GM12878 (cell line): ENCODE results near the gene NAALADL2. TPM values are rescaled to one million over a fixed set of nuclear protein-coding genes. Genes with fewer than 3 reads are reported as not detected.

Experiments used
- ATAC-seq: fragments of 200-7000 bp; cut with Tn5 transposase; 3 replicates; pipeline ENCODE4 v1.9.1; 2020; ENCODE audit warnings: mild to moderate bottlenecking, moderate library complexity
- BruUV-seq: library from RNA; stranded (reverse); fragments of 400-500 nt; replicated peaks from 2 replicates; lab custom pipeline; 2021; lab: Mats Ljungman, UMichigan
- CTCF ChIA-PET: fragments of 300-600 bp; sonication (Branson Sonifier 250); formaldehyde crosslinking; extraction: SDS; loops from one replicate; lab custom pipeline; 2021; ENCODE audit warnings: inconsistent platforms; lab: Yijun Ruan, JAX
- POLR2A ChIA-PET: fragments of 350-600 bp; formaldehyde crosslinking; extraction: SDS; loops from one replicate; lab custom pipeline; 2021; ENCODE audit warnings: inconsistent platforms; lab: Charles Lee
- RAD21 ChIA-PET: fragments of 300-600 bp; sonication (Branson Sonifier 250); formaldehyde crosslinking; loops from one replicate; lab custom pipeline; 2023; ENCODE audit warnings: antibody characterized with exemption; ENCODE audit not compliant: unreplicated experiment; lab: Charles Lee
- SMC1A ChIA-PET: fragments of 300-600 bp; sonication (Branson Sonifier 250); formaldehyde crosslinking; loops from one replicate; lab custom pipeline; 2023; ENCODE audit not compliant: unreplicated experiment, uncharacterized antibody; lab: Charles Lee
- DNase-seq: peaks from one replicate; pipeline ENCODE4 v3.0.0-alpha.2; 2011; ENCODE audit warnings: low read depth, low spot score
- FAIRE-seq: peaks from 3 replicates; lab custom pipeline; 2011; peaks lifted over from hg19 to GRCh38; lab: Jason Lieb, UNC
- H2AFZ ChIP-seq: 2 replicates; pipeline ENCODE4 v1.6.0; 2011; ENCODE audit warnings: low read depth, low read length, control low read depth; ENCODE audit not compliant: control insufficient read depth
- H3K27ac ChIP-seq: 2 replicates; pipeline ENCODE4 v1.5.1; 2011; ENCODE audit warnings: control low read depth; ENCODE audit not compliant: control insufficient read depth, insufficient read depth
- H3K27me3 ChIP-seq, 2 experiments: replicated peaks in 1 of 2; 2 replicates each; pipeline versions ENCODE4 v1.6.0 to v1.6.1; 2011; ENCODE audit warnings: low read length in 1 of 2; ENCODE audit not compliant: control insufficient read depth in 2 of 2, insufficient read depth in 2 of 2
- H3K36me3 ChIP-seq, 2 experiments: 2 replicates each; pipeline ENCODE4 v1.5.1; 2011; ENCODE audit warnings: low read length in 1 of 2; ENCODE audit not compliant: control insufficient read depth in 2 of 2, insufficient read depth in 2 of 2
- H3K4me1 ChIP-seq: 2 replicates; pipeline ENCODE4 v1.6.1; 2011; ENCODE audit warnings: mild to moderate bottlenecking, low read length, moderate library complexity, mixed read lengths; ENCODE audit not compliant: control insufficient read depth, insufficient read depth
- H3K4me2 ChIP-seq: 2 replicates; pipeline ENCODE4 v1.6.0; 2011; ENCODE audit warnings: control low read depth; ENCODE audit not compliant: control insufficient read depth, insufficient read depth
- H3K4me3 ChIP-seq: fragments of 200-600 bp; sonication (generic); 2 replicates; pipeline ENCODE4 v1.5.1; 2016
- H3K79me2 ChIP-seq: 2 replicates; pipeline ENCODE4 v1.6.0; 2011; ENCODE audit warnings: low read length; ENCODE audit not compliant: control insufficient read depth, insufficient read depth
- H3K9ac ChIP-seq: 2 replicates; pipeline ENCODE4 v1.8.0; 2011; ENCODE audit warnings: low read length, control low read depth, mixed read lengths; ENCODE audit not compliant: control insufficient read depth, insufficient read depth
- H3K9me3 ChIP-seq: replicated peaks from 3 replicates; pipeline ENCODE4 v1.5.1; 2011; ENCODE audit warnings: mild to moderate bottlenecking, low read length; ENCODE audit not compliant: control insufficient read depth, insufficient read depth
- H4K20me1 ChIP-seq: 2 replicates; pipeline ENCODE4 v1.6.0; 2011; ENCODE audit not compliant: control insufficient read depth, insufficient read depth
- BACH1 ChIP-seq: fragments of 450-650 bp; IDR thresholded peaks from 2 replicates; pipeline ENCODE4 v1.6.1; 2017; ENCODE audit warnings: mild to moderate bottlenecking, borderline replicate concordance
- CBFB ChIP-seq: IDR thresholded peaks from 2 replicates; pipeline ENCODE4 v1.6.1; 2016; ENCODE audit warnings: antibody characterized with exemption, low read depth
- CBX3 ChIP-seq: fragments of 200-600 bp; sonication (generic); IDR thresholded peaks from 2 replicates; pipeline ENCODE4 v1.6.1; 2016; ENCODE audit warnings: low read depth, borderline replicate concordance
- CEBPB ChIP-seq, 2 experiments: fragments of 150-350 bp in 1 of 2; IDR thresholded peaks; 2 replicates each; pipeline ENCODE4 v1.6.1; 2012 to 2014; ENCODE audit warnings: low read depth in 2 of 2, low read length in 2 of 2, borderline replicate concordance in 1 of 2, inconsistent platforms in 1 of 2
- E2F8 ChIP-seq: fragments of 450-650 bp; IDR thresholded peaks from 2 replicates; pipeline ENCODE4 v1.6.1; 2018; ENCODE audit warnings: mild to moderate bottlenecking, low read depth, moderate library complexity; ENCODE audit not compliant: partially characterized antibody
- EGR1 ChIP-seq, 2 experiments: IDR thresholded peaks; 1 replicate in 1 of 2; 2 replicates in 1 of 2; pipeline ENCODE4 v1.6.1; 2011 to 2012; ENCODE audit warnings: low read depth in 2 of 2, low read length in 2 of 2, borderline replicate concordance in 1 of 2, mild to moderate bottlenecking in 1 of 2, moderate library complexity in 1 of 2
- HDGF ChIP-seq: fragments of 450-650 bp; IDR thresholded peaks from 2 replicates; pipeline ENCODE4 v1.6.1; 2016; ENCODE audit warnings: antibody characterized with exemption
- KDM1A ChIP-seq: fragments of 200-600 bp; sonication (generic); IDR thresholded peaks from 2 replicates; pipeline ENCODE4 v1.6.1; 2016; ENCODE audit warnings: borderline replicate concordance
- LARP7 ChIP-seq: fragments of 450-650 bp; IDR thresholded peaks from 2 replicates; pipeline ENCODE4 v1.6.1; 2017; ENCODE audit warnings: mild to moderate bottlenecking
- MEF2A ChIP-seq: IDR thresholded peaks from 2 replicates; pipeline ENCODE4 v1.6.1; 2011; ENCODE audit warnings: low read depth, mild to moderate bottlenecking, low read length, moderate library complexity; ENCODE audit not compliant: insufficient read depth
- MYB ChIP-seq: fragments of 150-350 bp; IDR thresholded peaks from 2 replicates; pipeline ENCODE4 v1.6.1; 2014; ENCODE audit warnings: mild to moderate bottlenecking, low read depth, low read length, borderline replicate concordance
- NR2C1 ChIP-seq: fragments of 450-650 bp; IDR thresholded peaks from 2 replicates; pipeline ENCODE4 v1.6.1; 2017; ENCODE audit warnings: antibody characterized with exemption, mild to moderate bottlenecking, moderate library complexity
- PAX5 ChIP-seq: IDR thresholded peaks from 2 replicates; pipeline ENCODE4 v1.6.1; 2011; ENCODE audit warnings: low read depth, low read length, borderline replicate concordance
- POLR2AphosphoS2 ChIP-seq: IDR thresholded peaks from 2 replicates; pipeline ENCODE4 v1.6.1; 2011; ENCODE audit warnings: low read depth, mild to moderate bottlenecking, low read length, improper control_type of control experiment, moderate library complexity
- RBBP5 ChIP-seq: fragments of 200-600 bp; sonication (generic); conservative IDR thresholded peaks from 2 replicates; pipeline ENCODE4 v1.6.1; 2016
- RCOR1 ChIP-seq: conservative IDR thresholded peaks from 2 replicates; pipeline ENCODE4 v1.6.1; 2012; ENCODE audit warnings: low read depth, low read length, improper control_type of control experiment
- SREBF2 ChIP-seq: IDR thresholded peaks from 2 replicates; pipeline ENCODE4 v1.6.1; 2012; ENCODE audit warnings: mild to moderate bottlenecking, low read length
- SUZ12 ChIP-seq: fragments of 200-600 bp; sonication (generic); IDR thresholded peaks from one replicate; pipeline ENCODE4 v1.6.1; 2018; ENCODE audit warnings: antibody characterized with exemption, mild to moderate bottlenecking; ENCODE audit not compliant: unreplicated experiment
- ZBTB11 ChIP-seq: fragments of 450-650 bp; formaldehyde crosslinking; IDR thresholded peaks from 2 replicates; pipeline ENCODE4 v1.5.0; 2022; ENCODE audit warnings: mild to moderate bottlenecking, missing genetic modification characterization
- WGBS: methylation state at CpG from one replicate; pipeline ENCODE4 v1.1.6; 2016; ENCODE audit warnings: low lambda C conversion rate; ENCODE audit not compliant: insufficient replicate concordance, insufficient coverage; ENCODE audit errors: missing lambda C conversion rate; 5-methylcytosine and 5-hydroxymethylcytosine counted together
- in situ Hi-C: fragments of 300-500 bp; cut with MboI; formaldehyde crosslinking; loops from 9 replicates; pipeline ENCODE4 v1.14.3; 2018; ENCODE audit warnings: mixed read lengths
- intact Hi-C: fragments of 100-400 bp; cut with micrococcal nuclease; formaldehyde crosslinking; loops from one replicate; pipeline ENCODE4 v1.14.2; 2022; ENCODE audit not compliant: unreplicated experiment
- polyA plus RNA-seq, 11 experiments: library from polyadenylated mRNA; depleted of rRNA in 4 of 11; unstranded in 6 of 11; stranded (reverse) in 5 of 11; fragments of >200 nt; fragmentation: Nextera tagmentation in 4 of 11; fragmentation: Illumina TruSeq in 1 of 11; extraction: Ambion mirVana in 4 of 11; extraction: Trizol in 1 of 11; gene quantifications; 1 replicate in 1 of 11; 2 replicates in 10 of 11; pipeline versions ENCODE4 v1.2.1 to v1.2.3, GENCODE V29; 2011 to 2016; ENCODE audit warnings: inconsistent platforms in 2 of 11, missing spikeins in 2 of 11, low read depth in 1 of 11
- total RNA-seq, 4 experiments: library from RNA; depleted of rRNA in 3 of 4; stranded (reverse); fragments of >200 nt in 3 of 4; fragmentation: Illumina TruSeq in 1 of 4; extraction: Trizol in 1 of 4; gene quantifications; 2 replicates each; pipeline versions ENCODE4 v1.2.1 to v1.2.3, GENCODE V29; 2013 to 2021

The NAALADL2 gene
- total and polyA plus RNA-seq, 10 of the 15 experiments (the other 5 are each of a cell fraction or from before 2014, with no cell fraction given) = 0.06 to 10.8 (median 0.46) TPM

GRCh38 chr3:175150812-175151401 lies 291.8 kb downstream of the NAALADL2 start (continued):
- TF ChIP-seq E2F8 = no peak
- TF ChIP-seq CEBPB (IDR thresholded peaks at IDR 0.05; ENCODE audit: borderline replicate concordance in 1 of 2, low read depth in 2 of 2, low read length in 2 of 2) = no peak
- no peak for TF ChIP-seq RCOR1
- no peak for TF ChIP-seq HDGF
- no peak for TF ChIP-seq RBBP5

DNA sequence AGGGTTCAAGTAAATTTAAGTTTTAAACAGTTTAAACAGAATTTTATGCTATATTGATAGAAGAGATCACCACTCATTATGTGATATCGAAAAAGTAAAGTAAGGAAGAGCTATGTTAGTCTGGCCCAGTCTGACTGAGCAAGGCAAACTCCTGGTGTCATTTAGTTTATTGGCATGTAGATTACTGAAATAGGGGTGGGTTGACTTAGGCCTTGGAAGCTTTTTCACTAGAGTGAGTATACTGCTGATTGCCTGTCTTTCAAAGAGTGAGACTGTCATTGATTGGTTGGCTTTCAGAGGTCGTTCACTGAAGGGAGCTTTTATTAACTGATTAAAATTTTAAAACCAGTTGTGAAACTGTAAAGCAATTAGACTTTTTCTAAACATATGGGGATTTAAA lies 294.5 kb downstream of the NAALADL2 start:
- 20% methylated on average over 2 of the region's 2 CpGs for WGBS
- no peak for FAIRE-seq
- TF ChIP-seq NR2C1 (no peak), BACH1 (no peak), SREBF2 (no peak), EGR1 (IDR thresholded peaks at IDR 0.05; ENCODE audit: borderline replicate concordance in 1 of 2, low read depth in 2 of 2, low read length in 2 of 2) (no peak), CBFB (no peak), ZBTB11 (CRISPR knock-in tag) (no peak), PAX5 (no peak), SUZ12 (no peak), CEBPB (IDR thresholded peaks at IDR 0.05; ENCODE audit: borderline replicate concordance in 1 of 2, low read depth in 2 of 2, low read length in 2 of 2) (no peak), KDM1A (no peak), POLR2AphosphoS2 (no peak), MYB (no peak), CBX3 (no peak), MEF2A (no peak), LARP7 (no peak)

More for the DNA sequence above, 294.5 kb downstream of the NAALADL2 start:
- no peaks in the 10 kb centered on the region for H3K4me1 ChIP-seq
- ChIA-PET CTCF (no interaction called here), POLR2A (no interaction called here), SMC1A (interaction anchor here (1.3 to 1.7 kb wide), 2 partner anchors 13 to 32 kb away, joined by 3 to 4 read pairs; no protein-coding TSS in a partner anchor), RAD21 (no interaction called here)
- H3K36me3 ChIP-seq = no peaks in the 10 kb centered on the region
- no peaks in the 10 kb centered on the region for H3K79me2 ChIP-seq
- H3K27ac ChIP-seq = no peak overlapping the region
- H3K9ac ChIP-seq = no peak overlapping the region
- ATAC-seq = no peak
- in situ Hi-C loops (no loop called here), intact Hi-C loops (no loop called here)
- BruUV-seq = no TSS peak
- H4K20me1 ChIP-seq = no peaks in the 10 kb centered on the region
- no peaks in the 10 kb centered on the region for H3K27me3 ChIP-seq
- no peak overlapping the region for H2AFZ ChIP-seq
- no peak for DNase-seq
- no peak overlapping the region for H3K4me2 ChIP-seq
- no peak overlapping the region for H3K4me3 ChIP-seq
- no peaks in the 10 kb centered on the region for H3K9me3 ChIP-seq
